CD4-positive, alpha-beta T cell treated with Interferon alpha-2 for 1 hour (primary cell): ENCODE results near the gene TPSB2.
A peak's percentile ranks its signal among the peaks of the same experiment; 100 is the strongest.

ENCODE experiments used
- DNase-seq, 2 donors: peaks; one replicate each; pipeline ENCODE4 v3.0.0-alpha.2; 2020 to 2022

Gene TPSB2

DNA sequence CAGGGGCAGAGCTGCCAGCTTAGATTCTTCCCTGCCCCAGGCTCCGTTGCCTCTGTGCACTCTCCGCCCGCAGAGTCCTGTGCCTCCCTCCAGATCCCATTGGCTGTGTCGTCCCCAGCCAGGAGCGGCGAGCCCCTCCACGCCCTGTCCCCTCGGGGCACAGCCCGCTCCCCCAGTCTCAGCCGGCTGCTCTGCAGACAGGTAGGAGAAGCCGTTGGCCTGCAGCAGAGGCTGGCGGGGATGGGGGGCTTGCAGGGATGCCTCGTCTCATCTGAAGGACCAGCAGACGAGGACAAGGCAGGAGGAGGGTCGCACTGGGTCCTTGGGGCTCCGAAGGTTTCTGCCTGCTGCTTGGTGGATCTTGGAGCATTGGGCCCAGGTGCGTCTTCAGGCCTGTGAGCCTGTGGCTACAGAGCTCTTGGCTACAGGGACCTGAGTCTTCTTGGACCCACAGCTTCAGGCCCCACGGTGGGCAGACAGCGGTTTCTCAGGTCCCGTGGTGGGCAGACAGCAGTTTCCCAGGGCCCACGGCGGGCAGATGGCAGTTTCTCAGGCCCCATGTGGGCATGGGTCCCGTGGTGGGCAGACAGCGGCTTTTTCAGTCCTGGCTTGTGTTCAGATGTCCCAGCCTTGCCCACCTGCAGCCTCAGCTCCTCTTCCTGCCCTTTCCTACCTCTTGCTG is 10.9 kb downstream of the TPSB2 start:
- DNase-seq = no peak

DNA sequence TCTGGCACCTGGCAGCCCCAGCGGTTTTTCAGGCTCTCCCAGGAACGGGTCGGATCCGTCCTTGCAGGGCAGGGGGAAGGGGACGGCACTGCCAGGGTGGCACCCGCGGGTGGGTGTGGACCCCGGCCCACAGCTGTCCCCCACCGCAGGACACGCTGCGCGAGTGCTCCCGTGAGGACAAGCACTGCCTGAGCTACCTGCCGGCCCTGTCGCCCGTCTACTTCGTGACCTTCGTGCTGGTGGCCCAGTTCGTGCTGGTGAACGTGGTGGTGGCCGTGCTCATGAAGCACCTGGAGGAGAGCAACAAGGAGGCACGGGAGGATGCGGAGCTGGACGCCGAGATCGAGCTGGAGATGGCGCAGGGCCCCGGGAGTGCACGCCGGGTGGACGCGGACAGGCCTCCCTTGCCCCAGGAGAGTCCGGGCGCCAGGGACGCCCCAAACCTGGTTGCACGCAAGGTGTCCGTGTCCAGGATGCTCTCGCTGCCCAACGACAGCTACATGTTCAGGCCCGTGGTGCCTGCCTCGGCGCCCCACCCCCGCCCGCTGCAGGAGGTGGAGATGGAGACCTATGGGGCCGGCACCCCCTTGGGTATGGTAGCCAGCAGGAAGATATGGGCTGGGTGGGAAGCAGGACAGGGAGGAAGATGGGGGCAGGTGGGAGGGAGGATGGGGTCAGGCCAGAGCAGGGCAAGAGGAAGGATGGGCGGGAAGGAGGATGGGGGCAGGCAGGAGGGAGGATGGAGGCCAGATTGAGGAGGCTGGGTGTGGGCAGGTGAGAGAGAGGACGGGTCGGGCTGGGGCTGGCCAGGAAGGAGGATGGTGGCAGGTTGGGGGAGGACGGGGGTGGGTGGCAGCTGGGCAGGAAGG is 11.7 kb downstream of the TPSB2 start:
- DNase-seq = no peak

DNA sequence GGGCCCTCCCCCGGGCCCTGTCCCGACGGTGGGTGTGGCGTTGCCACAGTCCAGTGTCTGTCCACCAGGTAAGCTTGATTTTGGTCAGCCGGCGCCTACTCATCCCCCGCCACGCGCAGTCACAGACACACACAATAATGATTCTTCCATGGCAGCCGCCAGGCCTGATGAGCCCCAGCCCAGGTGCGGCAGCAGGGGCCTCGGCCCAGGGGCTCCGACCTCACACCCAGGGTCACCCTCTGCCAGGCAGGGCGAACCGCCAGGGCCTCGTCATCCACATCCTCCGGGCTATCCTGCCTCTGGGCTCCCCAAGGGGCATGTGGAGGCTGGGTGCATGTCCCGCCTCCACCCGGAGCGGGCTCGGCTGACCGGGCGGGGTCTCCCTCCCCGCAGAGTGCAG is 12.5 kb downstream of the TPSB2 start:
- no peak for DNase-seq

DNA sequence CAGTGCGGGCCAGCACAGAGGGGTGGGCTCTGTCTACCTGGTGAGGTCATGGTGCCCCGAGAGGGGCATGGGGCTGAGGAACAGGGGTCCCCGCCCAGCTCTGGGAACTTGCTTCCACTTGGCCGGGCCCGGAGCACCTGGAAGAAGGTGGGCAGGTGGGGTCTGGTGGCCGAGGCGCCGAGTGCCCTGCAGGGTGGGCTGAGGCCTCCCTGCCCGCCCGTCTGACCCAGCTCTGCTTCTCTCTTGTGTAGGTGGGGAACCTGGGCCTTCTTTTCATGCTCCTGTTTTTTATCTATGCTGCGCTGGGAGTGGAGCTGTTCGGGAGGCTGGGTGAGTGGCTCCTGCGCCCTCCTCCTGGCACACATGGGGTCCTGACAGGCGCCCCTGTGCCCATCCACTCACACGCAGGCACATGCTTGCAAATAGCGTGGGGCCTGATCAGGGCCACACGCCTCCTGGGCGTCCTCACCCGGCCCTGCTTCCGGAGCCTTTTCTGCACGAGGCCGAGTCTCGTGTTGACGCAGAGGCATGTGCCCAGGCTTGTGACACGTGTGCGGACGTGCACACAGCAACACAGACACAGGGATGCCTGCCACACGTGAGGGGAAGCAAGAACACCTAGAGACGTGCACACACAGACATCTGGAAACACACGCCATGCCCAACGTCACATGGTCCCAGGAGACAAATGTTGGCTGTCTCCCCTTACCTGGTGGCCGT is 13.1 kb downstream of the TPSB2 start:
- no peak for DNase-seq

DNA sequence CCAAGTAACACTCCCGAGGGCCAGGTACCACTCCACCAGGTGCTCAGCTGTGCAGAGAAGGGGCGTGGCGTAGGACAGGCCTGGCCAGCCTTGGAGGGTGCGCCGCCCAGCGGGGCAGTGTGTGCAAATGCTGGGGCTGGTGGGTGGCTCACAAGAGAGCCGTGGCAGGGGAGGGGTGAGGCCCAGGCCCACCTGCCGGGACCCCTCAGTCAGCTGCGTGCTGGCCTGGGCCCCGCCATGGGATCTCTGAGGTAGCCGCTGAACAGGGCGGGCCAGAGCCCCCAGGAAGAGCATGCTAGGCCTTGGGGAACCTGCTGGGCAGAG is 13.7 kb downstream of the TPSB2 start:
- no peak for DNase-seq

DNA sequence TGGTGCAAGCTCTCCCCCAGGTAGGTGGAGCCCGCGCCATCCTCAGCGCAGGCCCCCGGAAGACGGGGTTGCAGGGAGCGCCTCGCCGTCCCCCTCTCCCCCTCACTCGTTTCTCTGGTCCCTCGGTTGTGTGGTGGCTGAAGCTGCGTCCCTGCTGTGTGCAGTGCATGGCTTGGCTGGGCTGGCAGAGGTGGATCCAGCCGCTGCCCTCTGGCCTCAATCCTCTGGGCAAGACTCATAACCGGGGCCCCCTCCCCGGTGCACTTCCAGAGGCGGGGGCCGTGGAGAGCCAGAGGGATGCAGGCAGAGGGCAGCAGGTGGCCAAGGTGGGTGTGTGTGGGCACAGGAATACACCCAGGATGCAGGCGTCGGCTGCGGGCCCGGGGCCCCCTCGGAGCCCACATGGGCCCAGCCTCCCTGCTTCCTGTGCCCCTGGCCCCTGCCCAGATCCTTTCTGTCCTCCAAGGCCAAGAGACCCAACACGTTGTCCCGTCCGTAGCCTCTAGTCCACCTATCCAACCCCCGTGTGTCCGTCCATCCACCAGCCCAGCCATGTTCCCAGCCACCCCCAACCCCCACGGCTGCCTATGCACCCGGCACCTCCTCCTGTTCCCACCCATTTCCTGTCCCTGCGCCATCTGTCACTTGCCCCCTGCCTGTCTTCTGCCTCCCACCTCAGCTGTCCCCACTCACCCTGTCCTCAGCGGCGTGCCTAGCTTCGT is 14.2 kb downstream of the TPSB2 start:
- DNase-seq = no peak

DNA sequence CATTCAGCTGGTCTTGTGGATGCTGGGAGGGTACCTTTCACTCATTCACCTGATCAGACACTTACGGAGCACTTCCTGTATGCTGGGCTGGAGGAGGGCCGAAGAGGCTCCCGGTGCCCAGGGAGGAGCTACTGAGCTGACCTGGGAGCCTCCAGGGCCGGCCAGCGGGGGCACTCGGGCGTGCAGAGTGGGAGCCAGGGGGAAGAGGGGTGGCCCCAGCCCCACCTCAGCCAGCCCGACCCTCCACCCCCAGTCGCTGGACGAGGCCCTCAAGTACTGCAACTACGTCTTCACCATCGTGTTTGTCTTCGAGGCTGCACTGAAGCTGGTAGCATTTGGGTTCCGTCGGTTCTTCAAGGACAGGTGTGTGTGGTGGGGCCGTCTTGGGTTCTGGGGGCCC is 15.3 kb downstream of the TPSB2 start:
- no peak for DNase-seq

DNA sequence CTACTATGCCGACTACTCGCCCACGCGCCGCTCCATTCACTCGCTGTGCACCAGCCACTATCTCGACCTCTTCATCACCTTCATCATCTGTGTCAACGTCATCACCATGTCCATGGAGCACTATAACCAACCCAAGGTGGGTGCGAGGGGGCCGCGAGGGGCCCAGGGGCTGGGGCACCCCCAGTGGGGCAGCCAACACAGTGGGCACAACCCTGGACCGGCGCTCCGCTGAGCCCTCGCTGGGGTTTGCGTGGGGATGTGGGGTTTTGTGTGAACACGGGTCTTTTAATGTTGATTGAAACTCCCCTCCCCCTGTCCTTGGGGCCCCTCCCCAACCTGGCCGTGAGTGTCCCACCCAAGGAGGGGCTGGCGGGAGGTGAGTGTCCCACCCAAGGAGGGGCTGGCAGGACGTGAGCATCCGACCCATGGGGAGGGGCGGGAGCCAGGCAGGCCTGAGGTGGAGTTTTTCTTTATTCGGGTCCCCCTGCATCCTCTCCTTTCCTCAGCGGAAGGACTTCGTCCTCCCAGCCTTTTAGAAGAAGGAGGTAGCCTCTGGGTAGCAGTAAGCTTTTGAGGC is 16.1 kb downstream of the TPSB2 start:
- DNase-seq = no peak

DNA sequence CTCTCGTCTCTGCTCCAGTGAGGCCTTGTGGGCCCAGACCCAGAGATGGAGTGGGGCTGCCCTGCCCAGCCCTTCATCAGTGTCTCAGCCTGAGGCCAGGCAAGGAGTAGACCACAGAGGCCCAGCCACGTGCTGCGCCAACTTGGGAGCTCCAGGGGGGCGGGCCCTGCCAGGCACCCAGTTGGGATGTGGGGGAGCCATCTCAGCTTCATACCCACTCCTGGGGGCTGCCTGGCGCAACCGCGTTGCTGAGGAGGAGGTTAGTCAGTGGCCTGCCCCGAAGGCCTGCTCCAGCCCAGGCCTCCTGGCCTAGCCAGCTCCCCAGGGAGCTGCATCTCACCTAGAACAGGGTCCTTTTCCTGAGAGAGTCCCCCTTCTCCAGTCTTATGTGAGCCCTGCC is 16.8 kb downstream of the TPSB2 start:
- no peak for DNase-seq

DNA sequence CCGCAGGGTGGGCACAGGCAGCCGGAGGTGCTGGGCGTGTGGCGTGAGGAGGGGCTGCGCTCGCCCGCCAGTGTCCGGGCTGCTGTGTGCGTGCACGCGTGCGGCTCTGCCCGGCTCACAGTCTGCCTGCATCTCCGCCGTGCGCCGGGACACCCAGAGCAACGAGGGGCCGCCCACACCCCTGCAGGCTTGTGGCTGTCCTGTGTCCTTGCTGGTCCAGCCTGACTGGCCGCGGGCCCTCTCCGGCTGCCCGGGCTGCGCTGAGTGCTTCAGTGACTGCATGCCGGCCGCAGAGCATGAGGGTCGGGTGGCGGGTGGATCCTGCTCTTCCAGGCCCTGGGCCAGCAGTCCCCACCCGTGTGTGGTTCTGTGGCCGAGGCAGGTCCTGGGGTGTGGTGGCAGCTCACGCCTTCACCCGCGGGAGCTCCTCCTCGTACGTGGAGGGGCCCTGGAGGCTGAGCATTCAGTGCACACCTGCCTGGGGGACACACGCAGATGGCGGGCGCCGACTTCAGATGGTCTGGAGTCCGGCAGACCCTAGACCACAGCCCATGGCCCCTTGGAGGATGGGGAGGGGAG is 17.3 kb downstream of the TPSB2 start:
- DNase-seq = no peak

DNA sequence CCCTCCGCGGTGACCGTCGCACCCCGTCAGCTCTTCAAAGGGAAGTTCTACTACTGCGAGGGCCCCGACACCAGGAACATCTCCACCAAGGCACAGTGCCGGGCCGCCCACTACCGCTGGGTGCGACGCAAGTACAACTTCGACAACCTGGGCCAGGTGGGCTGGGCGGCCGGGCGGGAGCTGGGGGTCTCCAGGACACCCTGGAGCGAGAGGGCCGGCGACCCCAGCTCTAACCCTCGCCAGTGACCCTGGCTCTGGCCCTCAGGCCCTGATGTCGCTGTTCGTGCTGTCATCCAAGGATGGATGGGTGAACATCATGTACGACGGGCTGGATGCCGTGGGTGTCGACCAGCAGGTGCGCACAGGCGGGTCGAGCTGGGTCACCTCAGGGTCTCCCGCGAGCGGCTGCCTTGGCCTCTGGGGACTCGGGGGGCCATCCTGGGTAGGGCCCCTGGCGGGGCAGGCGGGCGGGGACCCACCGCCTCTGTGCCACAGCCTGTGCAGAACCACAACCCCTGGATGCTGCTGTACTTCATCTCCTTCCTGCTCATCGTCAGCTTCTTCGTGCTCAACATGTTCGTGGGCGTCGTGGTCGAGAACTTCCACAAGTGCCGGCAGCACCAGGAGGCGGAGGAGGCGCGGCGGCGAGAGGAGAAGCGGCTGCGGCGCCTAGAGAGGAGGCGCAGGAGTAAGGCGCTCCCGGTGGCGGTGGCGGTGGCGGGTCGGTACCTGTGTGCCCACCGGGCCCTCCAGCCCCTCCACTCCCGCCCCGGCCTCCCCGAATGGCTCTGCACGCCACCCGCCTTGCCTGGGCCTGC is 18.3 kb downstream of the TPSB2 start:
- DNase-seq = no peak

DNA sequence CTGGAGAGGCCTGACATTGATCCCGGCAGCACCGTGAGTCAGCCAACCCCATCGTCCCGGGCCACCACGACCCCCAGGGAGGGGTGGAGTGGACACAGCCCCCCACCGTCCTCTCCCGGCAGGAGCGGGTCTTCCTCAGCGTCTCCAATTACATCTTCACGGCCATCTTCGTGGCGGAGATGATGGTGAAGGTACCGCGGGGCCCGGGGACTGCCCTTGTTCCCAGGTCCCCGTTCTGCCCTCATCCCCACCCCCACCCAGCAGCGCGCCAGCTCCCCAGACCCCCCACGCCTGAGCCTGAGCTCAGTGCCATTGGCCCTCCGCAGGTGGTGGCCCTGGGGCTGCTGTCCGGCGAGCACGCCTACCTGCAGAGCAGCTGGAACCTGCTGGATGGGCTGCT is 19.5 kb downstream of the TPSB2 start:
- no peak for DNase-seq

DNA sequence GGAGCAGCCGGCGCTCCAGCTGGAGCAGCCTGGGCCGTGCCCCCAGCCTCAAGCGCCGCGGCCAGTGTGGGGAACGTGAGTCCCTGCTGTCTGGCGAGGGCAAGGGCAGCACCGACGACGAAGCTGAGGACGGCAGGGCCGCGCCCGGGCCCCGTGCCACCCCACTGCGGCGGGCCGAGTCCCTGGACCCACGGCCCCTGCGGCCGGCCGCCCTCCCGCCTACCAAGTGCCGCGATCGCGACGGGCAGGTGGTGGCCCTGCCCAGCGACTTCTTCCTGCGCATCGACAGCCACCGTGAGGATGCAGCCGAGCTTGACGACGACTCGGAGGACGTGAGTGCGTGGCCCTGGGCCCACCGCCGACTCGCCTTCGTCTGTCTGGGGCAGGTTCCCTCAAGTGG is 20.9 kb downstream of the TPSB2 start:
- DNase-seq = no peak

DNA sequence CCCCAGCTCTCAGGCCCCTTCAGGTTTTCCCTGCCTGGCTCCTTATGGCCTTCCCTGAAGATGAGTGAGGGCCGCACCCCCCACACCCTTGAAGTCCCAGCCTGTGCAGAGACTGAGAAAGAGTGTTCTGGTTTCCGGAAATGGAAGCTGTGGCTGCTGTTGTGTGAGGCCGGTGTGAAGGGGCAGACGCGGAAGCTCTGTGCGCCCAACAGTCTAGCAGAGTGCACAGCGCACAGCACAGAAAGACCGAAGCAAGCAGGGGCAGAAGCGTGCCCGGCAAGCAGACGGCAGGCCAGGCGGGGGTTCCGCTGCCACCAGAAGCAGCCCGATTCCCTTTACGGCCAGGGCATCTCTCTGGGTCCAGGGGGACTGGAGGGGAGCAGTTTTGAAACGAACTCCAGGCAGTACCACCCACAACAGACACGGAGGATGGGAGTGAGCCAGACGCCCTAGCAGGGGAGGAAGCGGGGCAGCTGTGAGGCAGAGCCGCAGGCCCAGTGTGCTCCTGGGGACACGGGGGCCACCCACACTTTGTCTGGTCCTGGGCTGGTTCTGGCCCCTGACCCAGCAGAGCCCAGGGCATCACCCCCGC is 21.6 kb downstream of the TPSB2 start:
- peak in 1 of 2 donors; percentile 13 for DNase-seq

DNA sequence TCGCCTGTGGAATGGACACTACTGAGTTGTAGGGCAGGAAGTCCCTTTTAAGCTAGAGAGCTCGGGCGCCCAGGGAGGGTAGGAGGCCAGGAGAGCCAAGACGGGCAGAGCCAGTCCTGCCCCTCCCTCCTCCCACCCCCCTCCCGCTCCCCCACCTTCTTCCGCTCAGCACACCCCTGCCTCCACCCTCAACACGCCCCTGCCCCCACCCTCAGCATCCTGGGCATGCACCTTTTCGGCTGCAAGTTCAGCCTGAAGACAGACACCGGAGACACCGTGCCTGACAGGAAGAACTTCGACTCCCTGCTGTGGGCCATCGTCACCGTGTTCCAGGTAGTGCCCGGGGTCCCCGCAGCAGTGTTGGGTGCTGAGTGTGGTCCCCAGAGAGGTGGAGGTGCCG is 23.2 kb downstream of the TPSB2 start:
- peak in 1 of 2 donors; percentile 41 for DNase-seq

DNA sequence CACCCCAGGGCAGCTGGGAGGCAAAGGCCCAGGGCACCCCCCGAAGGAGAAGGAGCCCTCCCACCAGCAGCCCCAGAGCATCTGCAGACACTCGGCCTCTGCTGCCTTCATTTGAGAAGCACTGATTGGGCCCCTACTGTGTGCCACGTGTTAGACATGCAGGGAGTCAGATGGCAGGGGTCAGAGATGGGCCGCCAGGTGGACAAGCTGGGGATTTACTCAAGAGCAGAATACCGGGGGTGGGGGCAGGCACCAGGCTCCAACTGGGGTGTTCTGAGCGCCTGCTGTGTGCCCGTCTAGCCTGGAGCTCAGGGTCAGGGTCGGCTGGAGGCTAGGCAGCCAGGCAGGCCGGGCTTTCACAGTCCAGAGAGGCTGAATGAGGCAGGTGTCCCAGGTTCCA is 23.7 kb downstream of the TPSB2 start:
- no peak for DNase-seq

DNA sequence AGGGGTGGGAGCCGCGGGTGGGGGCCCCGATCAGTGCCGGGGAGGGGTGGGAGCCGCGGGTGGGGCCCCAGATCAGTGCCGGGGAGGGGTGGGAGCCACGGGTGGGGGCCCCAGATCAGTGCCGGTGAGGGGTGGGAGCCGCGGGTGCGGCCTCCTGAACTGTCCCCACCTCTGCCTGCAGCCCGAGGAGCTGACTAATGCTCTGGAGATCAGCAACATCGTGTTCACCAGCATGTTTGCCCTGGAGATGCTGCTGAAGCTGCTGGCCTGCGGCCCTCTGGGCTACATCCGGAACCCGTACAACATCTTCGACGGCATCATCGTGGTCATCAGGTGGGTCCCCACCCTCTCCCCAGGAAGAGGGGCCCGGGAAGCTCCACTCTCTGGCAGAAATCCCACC is 25.1 kb downstream of the TPSB2 start:
- DNase-seq = no peak

DNA sequence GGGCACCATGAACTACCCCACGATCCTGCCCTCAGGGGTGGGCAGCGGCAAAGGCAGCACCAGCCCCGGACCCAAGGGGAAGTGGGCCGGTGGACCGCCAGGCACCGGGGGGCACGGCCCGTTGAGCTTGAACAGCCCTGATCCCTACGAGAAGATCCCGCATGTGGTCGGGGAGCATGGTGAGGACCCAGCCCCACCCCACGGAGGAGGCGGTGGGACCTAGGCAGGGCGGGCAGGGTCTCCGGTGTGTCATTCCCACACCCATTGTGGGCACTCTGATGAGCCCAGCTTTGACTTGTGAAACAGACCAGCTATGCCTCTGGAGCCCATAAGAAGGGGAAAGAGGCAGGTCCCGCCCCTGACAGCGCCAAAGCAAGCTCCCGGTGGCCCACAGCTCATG is 27.7 kb downstream of the TPSB2 start:
- no peak for DNase-seq

DNA sequence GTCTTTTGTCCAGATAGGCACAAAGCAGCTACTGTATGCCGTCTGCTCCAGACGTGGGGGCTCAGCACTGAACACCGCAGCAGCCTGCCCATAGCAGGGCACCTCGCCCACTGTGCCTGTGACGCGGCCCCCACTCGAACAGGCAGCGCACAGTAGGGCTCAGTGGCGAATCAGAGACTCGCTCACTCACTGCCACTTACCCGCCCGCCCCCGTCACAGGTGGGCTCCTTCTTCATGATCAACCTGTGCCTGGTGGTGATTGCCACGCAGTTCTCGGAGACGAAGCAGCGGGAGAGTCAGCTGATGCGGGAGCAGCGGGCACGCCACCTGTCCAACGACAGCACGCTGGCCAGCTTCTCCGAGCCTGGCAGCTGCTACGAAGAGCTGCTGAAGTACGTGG is 28.5 kb downstream of the TPSB2 start:
- no peak for DNase-seq

DNA sequence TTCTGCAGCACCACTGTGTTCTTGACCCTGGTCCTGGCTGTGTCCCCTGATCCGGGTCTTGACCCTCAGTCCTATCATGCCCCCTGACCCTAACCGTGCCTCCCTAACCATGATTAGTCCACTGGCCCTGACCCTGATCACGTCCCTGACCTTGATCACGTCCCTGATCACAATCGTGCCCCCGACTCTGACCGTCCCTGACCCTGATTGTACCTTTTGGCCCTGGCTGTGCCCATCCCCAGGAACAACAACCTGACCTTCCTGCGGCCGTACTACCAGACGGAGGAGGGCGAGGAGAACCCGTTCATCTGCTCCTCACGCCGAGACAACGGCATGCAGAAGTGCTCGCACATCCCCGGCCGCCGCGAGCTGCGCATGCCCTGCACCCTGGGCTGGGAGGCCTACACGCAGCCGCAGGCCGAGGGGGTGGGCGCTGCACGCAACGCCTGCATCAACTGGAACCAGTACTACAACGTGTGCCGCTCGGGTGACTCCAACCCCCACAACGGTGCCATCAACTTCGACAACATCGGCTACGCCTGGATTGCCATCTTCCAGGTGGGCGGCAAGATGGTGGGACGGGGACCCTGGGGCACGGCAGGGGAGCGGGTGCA is 29.9 kb downstream of the TPSB2 start:
- no peak for DNase-seq
